Neuronal stem cell (in vitro differentiated cells): Measurements from ENCODE around the gene PTPRG.

ENCODE experiments used
- DNase-seq: peaks from one replicate; pipeline ENCODE4 v3.0.0-alpha.2; 2013; ENCODE audit warnings: low spot score
- H2AFZ ChIP-seq: one replicate; pipeline ENCODE4 v1.6.1; 2013; ENCODE audit warnings: mild to moderate bottlenecking, low read length, inconsistent platforms
- H2AK5ac ChIP-seq: 2 replicates; pipeline ENCODE4 v1.6.1; 2013; ENCODE audit warnings: low read depth, mild to moderate bottlenecking, inconsistent platforms, low read length, moderate library complexity, mixed read lengths
- H2BK120ac ChIP-seq: 2 replicates; pipeline ENCODE4 v1.6.1; 2013; ENCODE audit warnings: low read depth, mild to moderate bottlenecking, inconsistent platforms, low read length, moderate library complexity, mixed read lengths
- H2BK12ac ChIP-seq: one replicate; pipeline ENCODE4 v1.6.1; 2013; ENCODE audit warnings: low read length, inconsistent platforms
- H2BK15ac ChIP-seq: 2 replicates; pipeline ENCODE4 v1.6.1; 2013; ENCODE audit warnings: mild to moderate bottlenecking, low read length, inconsistent platforms, mixed read lengths
- H2BK5ac ChIP-seq: one replicate; pipeline ENCODE4 v1.6.1; 2013; ENCODE audit warnings: inconsistent platforms, mild to moderate bottlenecking, low read length, moderate library complexity
- H3K14ac ChIP-seq: one replicate; pipeline ENCODE4 v1.6.1; 2013; ENCODE audit warnings: low read length, inconsistent platforms
- H3K18ac ChIP-seq: 2 replicates; pipeline ENCODE4 v1.6.1; 2013; ENCODE audit warnings: low read length, inconsistent platforms
- H3K23ac ChIP-seq: 2 replicates; pipeline ENCODE4 v1.6.1; 2013; ENCODE audit warnings: low read depth, mild to moderate bottlenecking, mixed read lengths, low read length, inconsistent platforms; ENCODE audit not compliant: poor library complexity
- H3K27ac ChIP-seq: replicated peaks from 3 replicates; pipeline ENCODE4 v1.5.1; 2013; ENCODE audit warnings: low read length, inconsistent platforms
- H3K27me3 ChIP-seq, 3 experiments: 2 replicates each; pipeline ENCODE4 v1.6.1; 2013; ENCODE audit warnings: low read length in 3 of 3, mild to moderate bottlenecking in 2 of 3, inconsistent platforms in 1 of 3, low read depth in 1 of 3, mixed read lengths in 1 of 3, moderate library complexity in 1 of 3; ENCODE audit not compliant: control insufficient read depth in 3 of 3, insufficient read depth in 3 of 3
- H3K36me3 ChIP-seq, 2 donors: replicated peaks in 1 of 2; 2 replicates each; pipeline ENCODE4 v1.6.1; 2013; ENCODE audit warnings: low read length in 2 of 2; ENCODE audit not compliant: control insufficient read depth in 2 of 2, insufficient read depth in 2 of 2
- H3K4ac ChIP-seq: 2 replicates; pipeline ENCODE4 v1.6.1; 2013; ENCODE audit warnings: inconsistent platforms, mild to moderate bottlenecking, low read length, moderate library complexity
- H3K4me1 ChIP-seq, 2 donors: 1 replicate in 1 of 2; 2 replicates in 1 of 2; pipeline ENCODE4 v1.6.1; 2013; ENCODE audit warnings: low read length in 2 of 2, low read depth in 1 of 2; ENCODE audit not compliant: control insufficient read depth in 2 of 2, insufficient read depth in 1 of 2
- H3K4me2 ChIP-seq: one replicate; pipeline ENCODE4 v1.6.1; 2013; ENCODE audit warnings: mild to moderate bottlenecking, low read length, inconsistent platforms; ENCODE audit not compliant: insufficient read depth, poor library complexity, severe bottlenecking
- H3K4me3 ChIP-seq, 2 donors: 2 replicates each; pipeline ENCODE4 v1.5.1; 2013; ENCODE audit warnings: low read length in 2 of 2, mild to moderate bottlenecking in 2 of 2, inconsistent platforms in 1 of 2, moderate library complexity in 1 of 2
- H3K79me1 ChIP-seq: one replicate; pipeline ENCODE4 v1.6.1; 2013; ENCODE audit warnings: low read depth, mild to moderate bottlenecking, inconsistent platforms, low read length, moderate library complexity
- H3K9ac ChIP-seq: one replicate; pipeline ENCODE4 v1.6.1; 2013; ENCODE audit warnings: mild to moderate bottlenecking, low read depth, low read length, inconsistent platforms; ENCODE audit not compliant: poor library complexity
- H3K9me3 ChIP-seq, 2 donors: replicated peaks in 1 of 2; 2 replicates each; pipeline versions ENCODE3 to v1.6.1; 2013; ENCODE audit warnings: low read length in 2 of 2, mild to moderate bottlenecking in 2 of 2, inconsistent platforms in 1 of 2, low read depth in 1 of 2, mixed read lengths in 1 of 2, moderate library complexity in 1 of 2; ENCODE audit not compliant: control insufficient read depth in 2 of 2, insufficient read depth in 1 of 2
- H4K8ac ChIP-seq: one replicate; pipeline ENCODE4 v1.6.1; 2013; ENCODE audit warnings: low read depth, mild to moderate bottlenecking, inconsistent platforms, low read length, moderate library complexity
- H4K91ac ChIP-seq: one replicate; pipeline ENCODE4 v1.6.1; 2013; ENCODE audit warnings: low read length, low read depth, mild to moderate bottlenecking, inconsistent platforms; ENCODE audit not compliant: poor library complexity
- WGBS, 2 donors: extraction: QIAGEN DNeasy Blood & Tissue Kit; methylation state at CpG; one replicate each; pipeline ENCODE4 v1.1.7; 2013; ENCODE audit warnings: missing lambda C conversion rate in 2 of 2, mixed read lengths in 1 of 2; ENCODE audit not compliant: insufficient read length in 2 of 2, insufficient replicate concordance in 1 of 2; ENCODE audit errors: extremely low coverage in 2 of 2; 5-methylcytosine and 5-hydroxymethylcytosine counted together

PTPRG gene

GRCh38 chr3:61669668-61670299 is 108.4 kb downstream of the PTPRG start:
- H3K27me3 ChIP-seq, result no peaks in the 10 kb centered on the region
- H3K18ac ChIP-seq, result no peak overlapping the region
- no CpG with 5 or more reads among the region's 6 CpGs for WGBS, 2 donors
- H2BK120ac ChIP-seq, result no peak overlapping the region
- H2AFZ ChIP-seq, result no peak overlapping the region
- peaks cover 4% of the 10 kb centered on the region for H3K79me1 ChIP-seq
- H2AK5ac ChIP-seq, result no peak overlapping the region
- no peak overlapping the region for H3K27ac ChIP-seq
- no peak overlapping the region for H2BK5ac ChIP-seq
- no peak overlapping the region for H3K14ac ChIP-seq
- H4K8ac ChIP-seq, result no peak overlapping the region
- H2BK12ac ChIP-seq, result no peak overlapping the region
- H3K4me3 ChIP-seq, result no peak overlapping the region
- peaks cover 0 to 4% of the 10 kb centered on the region in 2 donors for H3K4me1 ChIP-seq
- H3K36me3 ChIP-seq, result no peaks in the 10 kb centered on the region
- H3K4me2 ChIP-seq, result no peak overlapping the region
- H3K9ac ChIP-seq, result no peak overlapping the region
- no peak overlapping the region for H3K4ac ChIP-seq
- DNase-seq, result no peak
- H3K23ac ChIP-seq, result no peak overlapping the region
- peaks cover 0 to 3% of the 10 kb centered on the region in 2 donors for H3K9me3 ChIP-seq
- H4K91ac ChIP-seq, result no peak overlapping the region
- no peak overlapping the region for H2BK15ac ChIP-seq

- Histone ChIP-seq H4K91ac (no peak overlapping the region), H2AK5ac (no peak overlapping the region), H2BK5ac (no peak overlapping the region), H3K4me3 (no peak overlapping the region), H3K9me3 (peaks cover 0 to 3% of the 10 kb centered on the region in 2 donors), H3K9ac (no peak overlapping the region), H3K36me3 (no peaks in the 10 kb centered on the region), H3K27me3 (no peaks in the 10 kb centered on the region), H3K4ac (no peak overlapping the region), H2AFZ (no peak overlapping the region), H3K14ac (no peak overlapping the region), H3K27ac (no peak overlapping the region), H3K18ac (no peak overlapping the region), H3K4me2 (no peak overlapping the region), H2BK12ac (no peak overlapping the region), H3K23ac (no peak overlapping the region), H4K8ac (no peak overlapping the region), H2BK120ac (no peak overlapping the region), H3K4me1 (peaks cover 2 to 6% of the 10 kb centered on the region in 2 donors), H3K79me1 (peaks cover 2% of the 10 kb centered on the region), H2BK15ac (no peak overlapping the region)
- no CpG with 5 or more reads among the region's 3 CpGs for whole genome bisulfite sequencing, 2 donors
- DNase-seq, result no peak
Measured at GRCh38 chr3:61673651-61674050, 112.3 kb downstream of the PTPRG start.

GRCh38 chr3:61674596-61674995 is 113.2 kb downstream of the PTPRG start:
- H3K18ac ChIP-seq, result no peak overlapping the region
- H2BK120ac ChIP-seq, result no peak overlapping the region
- no peaks in the 10 kb centered on the region for H3K27me3 ChIP-seq
- H3K9ac ChIP-seq, result no peak overlapping the region
- H3K9me3 ChIP-seq, result peaks cover 0 to 3% of the 10 kb centered on the region in 2 donors
- H3K36me3 ChIP-seq, result no peaks in the 10 kb centered on the region
- no peak overlapping the region for H2BK5ac ChIP-seq
- no peak overlapping the region for H3K4me2 ChIP-seq
- H2AK5ac ChIP-seq, result no peak overlapping the region
- no peak overlapping the region for H3K27ac ChIP-seq
- H2BK12ac ChIP-seq, result no peak overlapping the region
- H3K4me3 ChIP-seq, result no peak overlapping the region
- H3K4me1 ChIP-seq, result peaks cover 2 to 5% of the 10 kb centered on the region in 2 donors
- H3K14ac ChIP-seq, result no peak overlapping the region
- H3K79me1 ChIP-seq, result peaks cover 2% of the 10 kb centered on the region
- H2AFZ ChIP-seq, result no peak overlapping the region
- H4K91ac ChIP-seq, result no peak overlapping the region
- no peak overlapping the region for H3K23ac ChIP-seq
- DNase-seq, result no peak
- no peak overlapping the region for H3K4ac ChIP-seq
- H4K8ac ChIP-seq, result no peak overlapping the region
- H2BK15ac ChIP-seq, result no peak overlapping the region
- WGBS, 2 donors, result no CpG with 5 or more reads among the region's 1 CpG

DNA sequence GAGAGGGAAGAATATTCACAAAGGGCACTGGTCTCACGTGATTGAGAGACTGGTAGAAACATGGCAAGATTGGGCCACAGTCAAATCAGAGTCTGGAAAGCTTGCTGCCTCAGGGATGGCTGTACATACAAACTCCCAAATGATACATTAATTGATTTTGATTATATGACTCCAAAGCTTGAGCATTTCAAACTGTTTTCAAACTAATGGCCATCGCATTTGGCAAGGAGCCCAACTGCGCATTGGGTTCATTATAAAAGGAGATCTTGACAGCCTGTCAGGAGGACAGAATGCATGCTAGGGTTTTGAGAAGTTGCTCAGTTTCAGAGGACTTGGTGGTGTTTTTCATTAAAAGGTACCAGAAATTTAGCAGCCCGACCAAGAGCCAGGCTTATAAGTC is 117.7 kb downstream of the PTPRG start:
- no peak overlapping the region for H3K4me3 ChIP-seq
- H3K4ac ChIP-seq, result no peak overlapping the region
- H3K23ac ChIP-seq, result no peak overlapping the region
- no peaks in the 10 kb centered on the region for H3K79me1 ChIP-seq
- H2BK12ac ChIP-seq, result no peak overlapping the region
- DNase-seq, result no peak
- H3K9ac ChIP-seq, result no peak overlapping the region
- H3K27ac ChIP-seq, result no peak overlapping the region
- H4K91ac ChIP-seq, result no peak overlapping the region
- no peak overlapping the region for H2BK120ac ChIP-seq
- H3K14ac ChIP-seq, result no peak overlapping the region
- H3K36me3 ChIP-seq, result no peaks in the 10 kb centered on the region
- H4K8ac ChIP-seq, result no peak overlapping the region
- H3K18ac ChIP-seq, result no peak overlapping the region
- no CpG with 5 or more reads among the region's 4 CpGs for WGBS, 2 donors
- H2BK5ac ChIP-seq, result no peak overlapping the region
- peaks cover 12 to 18% of the 10 kb centered on the region in 2 donors for H3K4me1 ChIP-seq
- no peak overlapping the region for H2AK5ac ChIP-seq
- no peak overlapping the region for H2BK15ac ChIP-seq
- H3K9me3 ChIP-seq, result no peaks in the 10 kb centered on the region
- no peaks in the 10 kb centered on the region for H3K27me3 ChIP-seq
- H2AFZ ChIP-seq, result no peak overlapping the region
- no peak overlapping the region for H3K4me2 ChIP-seq
